ENCODE data around the gene PARD3.

GRCh38 chr10:34061841-34062240 lies 753.3 kb downstream of the PARD3 start:
- no peak for TF ChIP-seq CTCF (conservative IDR thresholded peaks at IDR 0.05 in 1 of 2, IDR thresholded peaks at IDR 0.05 in 1 of 2; ENCODE audit: low read depth in 1 of 2, low read length in 2 of 2)
- TF ChIP-seq EZH2 (IDR thresholded peaks at IDR 0.05; ENCODE audit: low read length, missing control alignments): no peak

All from fibroblast of lung (primary cell).